ENCODE data around the gene SH3RF2.

DNA sequence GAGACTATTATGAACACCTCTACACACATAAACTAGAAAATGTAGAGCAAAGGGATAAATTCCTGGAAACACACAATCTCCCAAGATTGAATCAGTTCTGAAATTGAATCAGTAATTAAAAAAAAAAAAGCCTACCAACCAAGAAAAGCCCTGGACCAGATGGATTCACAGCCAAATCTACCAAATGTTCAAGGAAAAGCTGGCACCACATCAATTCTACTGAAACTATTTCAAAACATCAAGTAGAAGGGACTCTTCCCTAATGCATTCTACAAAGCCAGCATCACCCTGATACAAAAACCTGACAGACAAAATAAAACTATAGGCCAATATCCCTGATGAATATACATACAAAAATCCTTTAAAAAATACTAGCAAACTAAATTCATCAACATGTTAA, 38.2 kb upstream of the SH3RF2 start:
- no peak for TF ChIP-seq EZH2 (IDR thresholded peaks at IDR 0.05)
- TF ChIP-seq, protein P1, sequence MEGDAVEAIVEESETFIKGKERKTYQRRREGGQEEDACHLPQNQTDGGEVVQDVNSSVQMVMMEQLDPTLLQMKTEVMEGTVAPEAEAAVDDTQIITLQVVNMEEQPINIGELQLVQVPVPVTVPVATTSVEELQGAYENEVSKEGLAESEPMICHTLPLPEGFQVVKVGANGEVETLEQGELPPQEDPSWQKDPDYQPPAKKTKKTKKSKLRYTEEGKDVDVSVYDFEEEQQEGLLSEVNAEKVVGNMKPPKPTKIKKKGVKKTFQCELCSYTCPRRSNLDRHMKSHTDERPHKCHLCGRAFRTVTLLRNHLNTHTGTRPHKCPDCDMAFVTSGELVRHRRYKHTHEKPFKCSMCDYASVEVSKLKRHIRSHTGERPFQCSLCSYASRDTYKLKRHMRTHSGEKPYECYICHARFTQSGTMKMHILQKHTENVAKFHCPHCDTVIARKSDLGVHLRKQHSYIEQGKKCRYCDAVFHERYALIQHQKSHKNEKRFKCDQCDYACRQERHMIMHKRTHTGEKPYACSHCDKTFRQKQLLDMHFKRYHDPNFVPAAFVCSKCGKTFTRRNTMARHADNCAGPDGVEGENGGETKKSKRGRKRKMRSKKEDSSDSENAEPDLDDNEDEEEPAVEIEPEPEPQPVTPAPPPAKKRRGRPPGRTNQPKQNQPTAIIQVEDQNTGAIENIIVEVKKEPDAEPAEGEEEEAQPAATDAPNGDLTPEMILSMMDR (IDR thresholded peaks at IDR 0.05): no peak
- TF ChIP-seq EZH2phosphoT487 (IDR thresholded peaks at IDR 0.05): no peak

All from neural progenitor cell (in vitro differentiated cells).